Measurements from ENCODE around the gene MAP3K14.

The MAP3K14 gene

GRCh38 chr17:45342871-45343526 is 26.2 kb upstream of the MAP3K14 start:
- Histone ChIP-seq H3K4me2 (ENCODE audit: low read depth, low read length, poor library complexity, severe bottlenecking) (no peak overlapping the region), H3K9ac (ENCODE audit: low read depth, low read length, poor library complexity, severe bottlenecking) (no peak overlapping the region), H3K27me3 (ENCODE audit: insufficient read depth, low read length, poor library complexity, severe bottlenecking) (no peaks in the 10 kb centered on the region), H3K79me2 (ENCODE audit: insufficient read depth, low read length) (no peaks in the 10 kb centered on the region), H3K4me3 (ENCODE audit: low read length, poor library complexity, severe bottlenecking) (no peak overlapping the region), H3K9me2 (replicated peaks; ENCODE audit: low read depth, low read length) (no peaks in the 10 kb centered on the region), H4K20me1 (ENCODE audit: insufficient read depth, low read length, poor library complexity, severe bottlenecking) (no peaks in the 10 kb centered on the region), H3K36me3 (ENCODE audit: insufficient read depth, low read length) (no peaks in the 10 kb centered on the region), H2AFZ (ENCODE audit: low read length) (no peak overlapping the region), H3K4me1 (ENCODE audit: insufficient read depth, low read length, poor library complexity, severe bottlenecking) (no peaks in the 10 kb centered on the region), H3K9me3 (ENCODE audit: insufficient read depth, low read depth, low read length) (no peaks in the 10 kb centered on the region), H3F3A (ENCODE audit: low read depth) (no peaks in the 10 kb centered on the region)
- no peak for TF ChIP-seq EZH2phosphoT487 (IDR thresholded peaks at IDR 0.05; ENCODE audit: borderline replicate concordance)
- TF ChIP-seq, protein P1, sequence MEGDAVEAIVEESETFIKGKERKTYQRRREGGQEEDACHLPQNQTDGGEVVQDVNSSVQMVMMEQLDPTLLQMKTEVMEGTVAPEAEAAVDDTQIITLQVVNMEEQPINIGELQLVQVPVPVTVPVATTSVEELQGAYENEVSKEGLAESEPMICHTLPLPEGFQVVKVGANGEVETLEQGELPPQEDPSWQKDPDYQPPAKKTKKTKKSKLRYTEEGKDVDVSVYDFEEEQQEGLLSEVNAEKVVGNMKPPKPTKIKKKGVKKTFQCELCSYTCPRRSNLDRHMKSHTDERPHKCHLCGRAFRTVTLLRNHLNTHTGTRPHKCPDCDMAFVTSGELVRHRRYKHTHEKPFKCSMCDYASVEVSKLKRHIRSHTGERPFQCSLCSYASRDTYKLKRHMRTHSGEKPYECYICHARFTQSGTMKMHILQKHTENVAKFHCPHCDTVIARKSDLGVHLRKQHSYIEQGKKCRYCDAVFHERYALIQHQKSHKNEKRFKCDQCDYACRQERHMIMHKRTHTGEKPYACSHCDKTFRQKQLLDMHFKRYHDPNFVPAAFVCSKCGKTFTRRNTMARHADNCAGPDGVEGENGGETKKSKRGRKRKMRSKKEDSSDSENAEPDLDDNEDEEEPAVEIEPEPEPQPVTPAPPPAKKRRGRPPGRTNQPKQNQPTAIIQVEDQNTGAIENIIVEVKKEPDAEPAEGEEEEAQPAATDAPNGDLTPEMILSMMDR (conservative IDR thresholded peaks at IDR 0.05; ENCODE audit: low read length): no peak

GRCh38 chr17:45342306-45342705 is 25.5 kb upstream of the MAP3K14 start:
- H3F3A ChIP-seq (ENCODE audit: low read depth): no peaks in the 10 kb centered on the region
- no peak overlapping the region for H3K4me3 ChIP-seq (ENCODE audit: low read length, poor library complexity, severe bottlenecking)
- no peak overlapping the region for H3K9ac ChIP-seq (ENCODE audit: low read depth, low read length, poor library complexity, severe bottlenecking)

DNA sequence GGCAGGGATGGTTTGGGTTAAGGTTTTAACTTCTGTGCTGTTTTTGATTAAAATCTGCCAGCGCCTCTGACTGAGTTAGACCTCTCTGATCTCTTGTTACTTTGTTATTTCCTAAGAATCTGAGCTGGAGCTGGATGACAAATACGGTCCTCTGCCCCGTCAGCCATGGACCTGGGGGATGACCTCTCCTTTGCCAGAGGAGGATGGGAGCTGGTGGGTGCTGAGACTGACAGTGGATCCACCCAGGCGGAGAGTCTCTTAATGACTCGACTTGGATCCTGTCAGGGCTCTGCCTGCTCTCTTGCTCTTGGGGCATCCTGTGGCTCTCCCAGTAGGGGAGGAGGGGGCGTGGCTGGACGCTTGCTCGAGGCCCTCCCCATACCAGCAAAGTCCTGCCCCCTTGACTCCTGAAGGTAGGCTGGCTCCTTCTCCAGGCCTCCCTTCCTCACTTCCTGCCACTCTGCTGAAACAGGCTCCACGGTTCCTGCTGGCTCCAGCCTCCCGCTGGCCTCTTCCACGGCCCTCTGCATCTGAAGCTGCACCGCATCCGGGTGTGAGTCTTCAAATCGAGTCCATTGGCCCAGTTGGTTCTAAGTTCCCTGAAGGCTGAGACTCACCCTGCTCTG is 24.8 kb upstream of the MAP3K14 start:
- Histone ChIP-seq H3F3A (ENCODE audit: low read depth) (no peaks in the 10 kb centered on the region), H3K27me3 (ENCODE audit: insufficient read depth, low read length, poor library complexity, severe bottlenecking) (no peaks in the 10 kb centered on the region), H3K9me3 (ENCODE audit: insufficient read depth, low read depth, low read length) (no peaks in the 10 kb centered on the region), H3K79me2 (ENCODE audit: insufficient read depth, low read length) (no peaks in the 10 kb centered on the region), H3K4me3 (ENCODE audit: low read length, poor library complexity, severe bottlenecking) (no peak overlapping the region), H2AFZ (ENCODE audit: low read length) (no peak overlapping the region), H3K36me3 (ENCODE audit: insufficient read depth, low read length) (no peaks in the 10 kb centered on the region), H3K4me1 (ENCODE audit: insufficient read depth, low read length, poor library complexity, severe bottlenecking) (no peaks in the 10 kb centered on the region), H4K20me1 (ENCODE audit: insufficient read depth, low read length, poor library complexity, severe bottlenecking) (no peaks in the 10 kb centered on the region), H3K9ac (ENCODE audit: low read depth, low read length, poor library complexity, severe bottlenecking) (no peak overlapping the region), H3K4me2 (ENCODE audit: low read depth, low read length, poor library complexity, severe bottlenecking) (no peak overlapping the region), H3K9me2 (replicated peaks; ENCODE audit: low read depth, low read length) (no peaks in the 10 kb centered on the region)
- TF ChIP-seq, protein P1 (conservative IDR thresholded peaks at IDR 0.05; ENCODE audit: low read length): no peak
- TF ChIP-seq EZH2phosphoT487 (IDR thresholded peaks at IDR 0.05; ENCODE audit: borderline replicate concordance): no peak

More at GRCh38 chr17:45342306-45342705, 25.5 kb upstream of the MAP3K14 start:
- Histone ChIP-seq H3K9me2 (replicated peaks; ENCODE audit: low read depth, low read length) (no peaks in the 10 kb centered on the region), H3K79me2 (ENCODE audit: insufficient read depth, low read length) (no peaks in the 10 kb centered on the region), H4K20me1 (ENCODE audit: insufficient read depth, low read length, poor library complexity, severe bottlenecking) (no peaks in the 10 kb centered on the region), H3K4me2 (ENCODE audit: low read depth, low read length, poor library complexity, severe bottlenecking) (no peak overlapping the region), H3K36me3 (ENCODE audit: insufficient read depth, low read length) (no peaks in the 10 kb centered on the region), H2AFZ (ENCODE audit: low read length) (no peak overlapping the region), H3K27me3 (ENCODE audit: insufficient read depth, low read length, poor library complexity, severe bottlenecking) (no peaks in the 10 kb centered on the region), H3K9me3 (ENCODE audit: insufficient read depth, low read depth, low read length) (no peaks in the 10 kb centered on the region), H3K4me1 (ENCODE audit: insufficient read depth, low read length, poor library complexity, severe bottlenecking) (no peaks in the 10 kb centered on the region)
- no peak for TF ChIP-seq EZH2phosphoT487 (IDR thresholded peaks at IDR 0.05; ENCODE audit: borderline replicate concordance)
- TF ChIP-seq, protein P1 (conservative IDR thresholded peaks at IDR 0.05; ENCODE audit: low read length): no peak
